Epithelial cell of proximal tubule (primary cell): ENCODE data around the gene COMMD9. TPM values are rescaled to one million over a fixed set of nuclear protein-coding genes. Genes with fewer than 3 reads are reported as not detected.

Source experiments
- DNase-seq: peaks from one replicate; pipeline ENCODE4 v3.0.0-alpha.2; 2011; ENCODE audit warnings: low read depth
- H3K4me3 ChIP-seq: 2 replicates; pipeline ENCODE4 v1.5.1; 2011; ENCODE audit warnings: low read depth, mild to moderate bottlenecking, low read length
- CTCF ChIP-seq: conservative IDR thresholded peaks from 2 replicates; pipeline ENCODE4 v1.5.1; 2012; ENCODE audit warnings: low read depth, mild to moderate bottlenecking, low read length
- total RNA-seq: library from RNA; depleted of rRNA; stranded (reverse); fragments of >200 nt; gene quantifications from 2 replicates; pipeline ENCODE4 v1.2.3, GENCODE V29; 2015

Gene COMMD9
- total RNA-seq, 1 donor from 2014 or later = 56.7 TPM

- peak; percentile 47 for TF ChIP-seq CTCF
- no peak overlapping the region for H3K4me3 ChIP-seq
These were observed 10.5 kb downstream of the COMMD9 start for GRCh38 chr11:36278531-36279282.

GRCh38 chr11:36274414-36274813 lies 14.8 kb downstream of the COMMD9 start:
- DNase-seq = no peak
- no peak for TF ChIP-seq CTCF
- no peak overlapping the region for H3K4me3 ChIP-seq

More at GRCh38 chr11:36278531-36279282, 10.5 kb downstream of the COMMD9 start:
- no peak for DNase-seq

- H3K4me3 ChIP-seq = no peak overlapping the region
- no peak for DNase-seq
- TF ChIP-seq CTCF = no peak
These were observed 16.1 kb downstream of the COMMD9 start for GRCh38 chr11:36273110-36273509.

GRCh38 chr11:36271794-36272407 lies 17.3 kb downstream of the COMMD9 start:
- no peak overlapping the region for H3K4me3 ChIP-seq
- TF ChIP-seq CTCF = no peak
- DNase-seq = no peak

- no peak for DNase-seq
- TF ChIP-seq CTCF = no peak
These were observed 18.5 kb downstream of the COMMD9 start for GRCh38 chr11:36270701-36271100.

GRCh38 chr11:36268337-36268985 lies 20.8 kb downstream of the COMMD9 start:
- no peak for DNase-seq
- TF ChIP-seq CTCF = no peak
- H3K4me3 ChIP-seq = no peak overlapping the region

More at GRCh38 chr11:36270701-36271100, 18.5 kb downstream of the COMMD9 start:
- H3K4me3 ChIP-seq = no peak overlapping the region
